ENCODE results near the gene FN1.
A peak's percentile ranks its signal among the peaks of the same experiment; 100 is the strongest.

FN1 gene

DNA sequence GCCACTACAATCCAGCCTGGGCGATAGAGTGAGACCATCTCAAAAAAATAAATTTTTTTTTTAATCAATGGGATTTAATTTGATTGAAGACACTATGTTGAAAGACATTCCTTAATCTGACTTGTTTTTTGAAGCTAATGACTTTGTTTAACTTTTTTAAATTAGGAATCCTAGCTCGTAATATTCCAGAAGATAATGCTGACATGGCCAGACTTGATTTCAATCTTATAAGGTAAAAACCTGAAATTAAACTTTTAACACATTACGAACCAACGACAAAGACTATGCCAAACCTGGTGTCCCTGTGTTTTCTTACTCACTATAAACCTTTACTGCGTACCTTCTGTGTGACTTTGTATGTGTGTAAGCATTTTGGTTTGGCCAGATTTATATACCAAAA, 116.4 kb downstream of the FN1 start:
- no peak overlapping the region for H3K4me3 ChIP-seq (ENCODE audit: low read depth, low read length)
- TF ChIP-seq, protein P1, sequence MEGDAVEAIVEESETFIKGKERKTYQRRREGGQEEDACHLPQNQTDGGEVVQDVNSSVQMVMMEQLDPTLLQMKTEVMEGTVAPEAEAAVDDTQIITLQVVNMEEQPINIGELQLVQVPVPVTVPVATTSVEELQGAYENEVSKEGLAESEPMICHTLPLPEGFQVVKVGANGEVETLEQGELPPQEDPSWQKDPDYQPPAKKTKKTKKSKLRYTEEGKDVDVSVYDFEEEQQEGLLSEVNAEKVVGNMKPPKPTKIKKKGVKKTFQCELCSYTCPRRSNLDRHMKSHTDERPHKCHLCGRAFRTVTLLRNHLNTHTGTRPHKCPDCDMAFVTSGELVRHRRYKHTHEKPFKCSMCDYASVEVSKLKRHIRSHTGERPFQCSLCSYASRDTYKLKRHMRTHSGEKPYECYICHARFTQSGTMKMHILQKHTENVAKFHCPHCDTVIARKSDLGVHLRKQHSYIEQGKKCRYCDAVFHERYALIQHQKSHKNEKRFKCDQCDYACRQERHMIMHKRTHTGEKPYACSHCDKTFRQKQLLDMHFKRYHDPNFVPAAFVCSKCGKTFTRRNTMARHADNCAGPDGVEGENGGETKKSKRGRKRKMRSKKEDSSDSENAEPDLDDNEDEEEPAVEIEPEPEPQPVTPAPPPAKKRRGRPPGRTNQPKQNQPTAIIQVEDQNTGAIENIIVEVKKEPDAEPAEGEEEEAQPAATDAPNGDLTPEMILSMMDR (IDR thresholded peaks at IDR 0.05; ENCODE audit: insufficient read depth, low read depth, low read length, missing control alignments), result no peak
- no peak for DNase-seq (ENCODE audit: low read depth)

DNA sequence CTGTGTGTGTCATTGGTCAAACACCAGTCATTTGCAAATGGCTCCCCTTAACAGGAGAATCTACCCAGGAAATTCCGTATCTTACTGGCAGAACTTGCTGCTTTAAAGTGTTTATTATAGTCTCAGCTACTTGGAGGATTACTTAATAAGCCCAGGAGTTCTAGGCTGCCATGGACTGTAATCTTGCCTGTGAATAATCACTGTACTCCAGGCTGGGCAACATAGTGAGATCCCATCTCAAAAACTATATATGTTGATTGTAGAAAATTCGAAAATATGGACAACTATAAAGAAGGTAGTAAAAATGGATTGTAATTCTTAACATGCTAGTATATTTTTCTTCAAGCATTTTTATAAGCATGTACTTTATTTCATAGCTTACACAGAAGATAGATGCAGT, 119.5 kb downstream of the FN1 start:
- no peak overlapping the region for H3K4me3 ChIP-seq (ENCODE audit: low read depth, low read length)
- TF ChIP-seq, protein P1 (IDR thresholded peaks at IDR 0.05; ENCODE audit: insufficient read depth, low read depth, low read length, missing control alignments), result no peak
- no peak for DNase-seq (ENCODE audit: low read depth)

DNA sequence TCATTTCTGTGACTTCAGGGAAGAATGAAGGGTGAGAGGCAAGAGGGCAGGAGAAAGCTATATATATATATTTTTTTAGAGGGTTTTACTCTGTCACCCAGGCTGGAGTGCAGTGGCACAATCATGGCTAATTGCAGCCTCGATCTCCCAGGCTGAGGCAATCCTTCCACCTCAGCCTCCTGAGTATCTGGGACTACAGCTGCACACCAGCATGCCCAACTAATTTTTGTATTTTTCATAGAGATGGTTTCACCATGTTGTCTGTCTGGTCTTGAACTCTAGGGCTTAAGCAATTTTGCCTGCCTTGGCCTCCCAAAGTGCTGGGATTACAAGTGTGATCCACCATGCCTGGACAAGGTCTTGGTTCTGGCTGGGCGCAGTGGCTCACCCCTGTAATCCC, 120.6 kb downstream of the FN1 start:
- no peak for DNase-seq (ENCODE audit: low read depth)
- H3K4me3 ChIP-seq (ENCODE audit: low read depth, low read length), result no peak overlapping the region
- TF ChIP-seq, protein P1 (IDR thresholded peaks at IDR 0.05; ENCODE audit: insufficient read depth, low read depth, low read length, missing control alignments), result no peak

DNA sequence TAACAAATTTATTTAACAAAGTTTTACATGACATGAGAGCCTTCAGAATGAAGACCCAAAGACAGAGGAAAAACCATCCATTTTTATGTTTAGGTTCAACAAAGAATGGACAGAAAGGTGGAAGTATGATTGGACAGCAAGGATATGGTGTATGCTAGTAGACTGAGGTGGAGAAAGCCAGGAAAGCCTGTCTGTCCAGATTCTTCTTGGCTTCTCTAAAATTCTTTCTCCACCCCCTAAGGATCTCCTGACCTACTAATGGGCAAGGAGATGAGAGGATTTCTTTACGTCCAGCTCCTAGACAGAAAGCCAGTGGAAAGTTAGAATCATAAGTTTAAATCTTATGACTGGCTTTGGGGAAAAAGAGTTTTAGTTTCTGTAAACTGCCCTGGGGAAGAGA, 121.0 kb downstream of the FN1 start:
- DNase-seq (ENCODE audit: low read depth), result no peak
- TF ChIP-seq, protein P1 (IDR thresholded peaks at IDR 0.05; ENCODE audit: insufficient read depth, low read depth, low read length, missing control alignments), result no peak

GRCh38 chr2:215313255-215313613, 122.6 kb downstream of the FN1 start:
- peak overlapping the region; percentile 80 for H3K4me3 ChIP-seq (ENCODE audit: low read depth, low read length)
- no peak for DNase-seq (ENCODE audit: low read depth)
- TF ChIP-seq, protein P1 (IDR thresholded peaks at IDR 0.05; ENCODE audit: insufficient read depth, low read depth, low read length, missing control alignments), result no peak

More for the DNA sequence above, 121.0 kb downstream of the FN1 start:
- H3K4me3 ChIP-seq (ENCODE audit: low read depth, low read length), result no peak overlapping the region

GRCh38 chr2:215311625-215312396, 124.1 kb downstream of the FN1 start, which contains the start of gene ATIC:
TSS of gene ATIC (plus strand) at chr2:215312059. CDS start at chr2:215312143, 84 bp downstream.
- H3K4me3 ChIP-seq (ENCODE audit: low read depth, low read length), result peak within 1 kb of the TSS; percentile 80
- peak; percentile 98 for DNase-seq (ENCODE audit: low read depth)
- TF ChIP-seq, protein P1 (IDR thresholded peaks at IDR 0.05; ENCODE audit: insufficient read depth, low read depth, low read length, missing control alignments), result no peak

GRCh38 chr2:215311259-215311624, 124.6 kb downstream of the FN1 start:
- DNase-seq (ENCODE audit: low read depth), result peak; percentile 63
- peak overlapping the region; percentile 80 for H3K4me3 ChIP-seq (ENCODE audit: low read depth, low read length)
